Liver (tissue), 9 donors: Measurements from ENCODE around the gene MTIF3. TPM values are rescaled to one million over a fixed set of nuclear protein-coding genes. Genes with fewer than 3 reads are reported as not detected.

Source experiments
- DNase-seq: peaks from one replicate; pipeline ENCODE4 v3.0.0-alpha.2; 2017; ENCODE audit warnings: low spot score
- H3K27ac ChIP-seq, 2 donors: one replicate each; pipeline ENCODE4 v1.7.0; 2013; ENCODE audit warnings: inconsistent platforms in 2 of 2, low read length in 2 of 2, control low read depth in 1 of 2, low read depth in 1 of 2, mild to moderate bottlenecking in 1 of 2
- H3K27me3 ChIP-seq, 4 donors: one replicate each; pipeline versions ENCODE4 v1.6.1 to v1.7.0; 2013; ENCODE audit warnings: low read length in 3 of 4, inconsistent platforms in 1 of 4, mild to moderate bottlenecking in 1 of 4, moderate library complexity in 1 of 4; ENCODE audit not compliant: control insufficient read depth in 4 of 4, insufficient read depth in 4 of 4
- H3K36me3 ChIP-seq, 4 donors: one replicate each; pipeline versions ENCODE4 v1.6.1 to v1.7.0; 2013; ENCODE audit warnings: low read length in 3 of 4, mild to moderate bottlenecking in 3 of 4, low read depth in 1 of 4, moderate library complexity in 1 of 4; ENCODE audit not compliant: control insufficient read depth in 4 of 4, insufficient read depth in 3 of 4
- H3K4me1 ChIP-seq, 4 donors: one replicate each; pipeline versions ENCODE4 v1.6.1 to v1.7.0; 2013; ENCODE audit warnings: low read length in 3 of 4, mild to moderate bottlenecking in 3 of 4, moderate library complexity in 1 of 4; ENCODE audit not compliant: control insufficient read depth in 4 of 4, insufficient read depth in 4 of 4
- H3K4me3 ChIP-seq, 3 donors: one replicate each; pipeline versions ENCODE4 v1.6.1 to v1.7.0; 2013; ENCODE audit warnings: low read length in 3 of 3, control low read depth in 1 of 3, low read depth in 1 of 3, mild to moderate bottlenecking in 1 of 3
- H3K9ac ChIP-seq, 2 donors: one replicate each; pipeline ENCODE4 v1.7.0; 2013; ENCODE audit warnings: low read length in 2 of 2, mild to moderate bottlenecking in 2 of 2, moderate library complexity in 2 of 2, control low read depth in 1 of 2, low read depth in 1 of 2
- H3K9me3 ChIP-seq, 4 donors: one replicate each; pipeline versions ENCODE4 v1.6.1 to v1.7.0; 2013; ENCODE audit warnings: low read length in 3 of 4; ENCODE audit not compliant: control insufficient read depth in 4 of 4
- EGR1 ChIP-seq, 2 donors: IDR thresholded peaks; 2 replicates each; pipeline ENCODE4 v1.6.1; 2016 to 2018; ENCODE audit warnings: antibody characterized with exemption in 2 of 2, low read depth in 2 of 2
- FOXA1 ChIP-seq: IDR thresholded peaks from 2 replicates; pipeline ENCODE4 v1.6.1; 2016; ENCODE audit warnings: antibody characterized with exemption
- FOXA2 ChIP-seq: IDR thresholded peaks from 2 replicates; pipeline ENCODE4 v1.6.1; 2016; ENCODE audit warnings: antibody characterized with exemption
- GABPA ChIP-seq, 2 donors: IDR thresholded peaks in 1 of 2; conservative IDR thresholded peaks in 1 of 2; 2 replicates each; pipeline ENCODE4 v1.6.1; 2016; ENCODE audit warnings: antibody characterized with exemption in 2 of 2, mild to moderate bottlenecking in 1 of 2, moderate library complexity in 1 of 2
- HNF4A ChIP-seq, 2 donors: conservative IDR thresholded peaks; 2 replicates each; pipeline ENCODE4 v1.6.1; 2016; ENCODE audit warnings: antibody characterized with exemption in 2 of 2, mild to moderate bottlenecking in 2 of 2
- HNF4G ChIP-seq: IDR thresholded peaks from 2 replicates; pipeline ENCODE4 v1.6.1; 2016; ENCODE audit warnings: antibody characterized with exemption
- JUND ChIP-seq, 2 donors: IDR thresholded peaks; 2 replicates each; pipeline ENCODE4 v1.6.1; 2016; ENCODE audit warnings: antibody characterized with exemption in 2 of 2
- NR2F2 ChIP-seq: IDR thresholded peaks from 2 replicates; pipeline ENCODE4 v1.6.1; 2016; ENCODE audit warnings: antibody characterized with exemption
- RAD21 ChIP-seq, 2 donors: IDR thresholded peaks; 2 replicates each; pipeline ENCODE4 v1.6.1; 2016; ENCODE audit warnings: antibody characterized with exemption in 2 of 2, mild to moderate bottlenecking in 2 of 2
- RXRA ChIP-seq, 2 donors: IDR thresholded peaks; 2 replicates each; pipeline ENCODE4 v1.6.1; 2017 to 2018; ENCODE audit warnings: antibody characterized with exemption in 2 of 2, mild to moderate bottlenecking in 1 of 2
- SP1 ChIP-seq: IDR thresholded peaks from 2 replicates; pipeline ENCODE4 v1.6.1; 2018; ENCODE audit warnings: antibody characterized with exemption, mild to moderate bottlenecking
- TAF1 ChIP-seq: conservative IDR thresholded peaks from 2 replicates; pipeline ENCODE4 v1.6.1; 2016; ENCODE audit warnings: antibody characterized with exemption, mild to moderate bottlenecking
- YY1 ChIP-seq: IDR thresholded peaks from 2 replicates; pipeline ENCODE4 v1.6.1; 2016; ENCODE audit warnings: antibody characterized with exemption, mild to moderate bottlenecking
- WGBS: extraction: QIAGEN DNeasy Blood & Tissue Kit; methylation state at CpG from one replicate; pipeline ENCODE4 v1.1.7; 2013; 5-methylcytosine and 5-hydroxymethylcytosine counted together
- polyA plus RNA-seq, 2 donors: library from polyadenylated mRNA; stranded (reverse) in 1 of 2; unstranded in 1 of 2; fragments of 200-250 nt in 1 of 2; fragments of >200 nt in 1 of 2; fragmentation: Nextera tagmentation in 1 of 2; extraction: Ambion mirVana in 1 of 2; gene quantifications; one replicate each; pipeline versions ENCODE4 v1.2.1 to v1.2.3, GENCODE V29; 2013 to 2015
- total RNA-seq, 2 donors: library from RNA; depleted of rRNA; stranded (reverse); fragments of >200 nt; gene quantifications; one replicate each; pipeline ENCODE4 v1.2.3, GENCODE V29; 2014
- TF ChIP-seq, protein P1 (sequence below): IDR thresholded peaks from 2 replicates; pipeline ENCODE4 v1.6.1; 2016; ENCODE audit warnings: antibody characterized with exemption
- TF ChIP-seq, protein P2 (sequence below): IDR thresholded peaks from 2 replicates; pipeline ENCODE4 v1.6.1; 2016; ENCODE audit warnings: antibody characterized with exemption
- TF ChIP-seq, protein P3 (sequence below): IDR thresholded peaks from 2 replicates; pipeline ENCODE4 v1.6.1; 2016; ENCODE audit warnings: antibody characterized with exemption, mild to moderate bottlenecking
- TF ChIP-seq, protein P4 (sequence below): IDR thresholded peaks from 2 replicates; pipeline ENCODE4 v1.6.1; 2016; ENCODE audit warnings: antibody characterized with exemption
- TF ChIP-seq, protein P5 (sequence below): fragments of 150-350 bp; IDR thresholded peaks from 2 replicates; pipeline ENCODE4 v1.5.1; 2017; ENCODE audit warnings: improper control_type of control experiment, low read depth, low read length; ENCODE audit not compliant: missing input control
- donor health status: healthy.
- donor health status: healthy.
- donor health status: healthy.
- donor health status: healthy.
- donor health status: healthy.

MTIF3 gene
- total and polyA plus RNA-seq, 4 donors: 28.0 to 62.1 (median 32.8) TPM

DNA sequence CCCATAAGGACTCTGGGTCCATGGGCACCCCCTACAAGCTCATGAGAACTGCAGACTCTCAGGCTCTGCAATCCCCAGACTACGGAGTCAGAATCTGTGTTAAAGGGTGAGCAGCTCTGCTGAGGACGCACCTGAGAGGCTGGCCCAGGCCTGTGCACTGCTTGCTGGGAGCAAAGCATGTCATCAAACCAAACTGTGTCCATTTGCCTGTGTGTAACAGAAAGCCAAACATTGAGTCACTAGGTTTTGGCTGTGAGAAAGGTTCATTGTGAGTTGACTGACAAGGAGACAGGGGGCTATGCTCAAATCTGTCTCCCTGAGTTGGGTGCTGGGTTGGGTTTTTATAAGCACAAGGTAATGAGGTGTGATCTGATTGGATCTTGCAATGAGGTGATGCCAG, 22.1 kb upstream of the MTIF3 start (continued):
- TF ChIP-seq, protein P1, sequence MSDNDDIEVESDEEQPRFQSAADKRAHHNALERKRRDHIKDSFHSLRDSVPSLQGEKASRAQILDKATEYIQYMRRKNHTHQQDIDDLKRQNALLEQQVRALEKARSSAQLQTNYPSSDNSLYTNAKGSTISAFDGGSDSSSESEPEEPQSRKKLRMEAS: no peak

DNA sequence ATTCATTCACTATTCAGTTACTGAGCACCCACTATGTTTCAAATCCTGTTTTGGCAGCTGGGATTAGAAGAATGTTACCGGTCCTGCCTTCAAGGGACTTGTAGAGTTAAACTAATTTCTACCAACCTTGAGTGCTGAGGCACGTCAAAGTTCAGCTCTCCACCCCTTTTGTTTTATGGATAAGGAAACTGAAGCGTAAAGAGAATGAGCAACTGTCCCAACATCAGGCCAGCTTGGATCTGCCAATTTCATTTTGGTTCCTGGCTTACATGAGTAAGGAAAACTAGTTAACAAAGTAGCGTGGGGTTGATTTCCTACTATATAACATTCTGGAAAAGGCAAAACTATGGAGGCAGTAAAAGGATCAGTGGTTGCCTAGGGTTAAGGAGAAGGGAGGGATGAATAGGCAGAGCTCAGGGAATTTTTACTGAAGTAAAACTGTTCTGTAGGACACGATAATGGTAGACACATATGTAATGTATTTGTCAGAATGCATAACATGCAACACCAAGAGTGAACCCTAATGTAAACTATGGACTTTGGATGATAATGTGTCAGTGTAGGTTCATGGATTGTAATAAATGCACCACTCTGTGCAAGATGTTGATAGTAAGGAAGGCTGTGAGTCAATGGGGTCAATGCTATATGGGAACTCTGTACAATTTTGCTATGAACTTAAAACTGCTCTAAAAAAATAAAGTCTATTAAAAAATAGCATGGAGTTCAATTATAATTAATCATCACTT, 19.9 kb upstream of the MTIF3 start:
- H3K4me1 ChIP-seq: no peaks in the 10 kb centered on the region
- TF ChIP-seq RAD21 (IDR thresholded peaks at IDR 0.05) (no peak), TAF1 (no peak), NR2F2 (no peak), FOXA2 (no peak), SP1 (no peak), GABPA (IDR thresholded peaks at IDR 0.05 in 1 of 2, conservative IDR thresholded peaks at IDR 0.05 in 1 of 2) (no peak), JUND (IDR thresholded peaks at IDR 0.05) (no peak), YY1 (no peak), RXRA (IDR thresholded peaks at IDR 0.05) (no peak), HNF4G (no peak), FOXA1 (no peak), HNF4A (conservative IDR thresholded peaks at IDR 0.05) (no peak), EGR1 (IDR thresholded peaks at IDR 0.05; ENCODE audit: low read depth in 2 of 2) (no peak)
- TF ChIP-seq, protein P2, sequence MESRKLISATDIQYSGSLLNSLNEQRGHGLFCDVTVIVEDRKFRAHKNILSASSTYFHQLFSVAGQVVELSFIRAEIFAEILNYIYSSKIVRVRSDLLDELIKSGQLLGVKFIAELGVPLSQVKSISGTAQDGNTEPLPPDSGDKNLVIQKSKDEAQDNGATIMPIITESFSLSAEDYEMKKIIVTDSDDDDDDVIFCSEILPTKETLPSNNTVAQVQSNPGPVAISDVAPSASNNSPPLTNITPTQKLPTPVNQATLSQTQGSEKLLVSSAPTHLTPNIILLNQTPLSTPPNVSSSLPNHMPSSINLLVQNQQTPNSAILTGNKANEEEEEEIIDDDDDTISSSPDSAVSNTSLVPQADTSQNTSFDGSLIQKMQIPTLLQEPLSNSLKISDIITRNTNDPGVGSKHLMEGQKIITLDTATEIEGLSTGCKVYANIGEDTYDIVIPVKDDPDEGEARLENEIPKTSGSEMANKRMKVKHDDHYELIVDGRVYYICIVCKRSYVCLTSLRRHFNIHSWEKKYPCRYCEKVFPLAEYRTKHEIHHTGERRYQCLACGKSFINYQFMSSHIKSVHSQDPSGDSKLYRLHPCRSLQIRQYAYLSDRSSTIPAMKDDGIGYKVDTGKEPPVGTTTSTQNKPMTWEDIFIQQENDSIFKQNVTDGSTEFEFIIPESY: no peak
- TF ChIP-seq, protein P3, sequence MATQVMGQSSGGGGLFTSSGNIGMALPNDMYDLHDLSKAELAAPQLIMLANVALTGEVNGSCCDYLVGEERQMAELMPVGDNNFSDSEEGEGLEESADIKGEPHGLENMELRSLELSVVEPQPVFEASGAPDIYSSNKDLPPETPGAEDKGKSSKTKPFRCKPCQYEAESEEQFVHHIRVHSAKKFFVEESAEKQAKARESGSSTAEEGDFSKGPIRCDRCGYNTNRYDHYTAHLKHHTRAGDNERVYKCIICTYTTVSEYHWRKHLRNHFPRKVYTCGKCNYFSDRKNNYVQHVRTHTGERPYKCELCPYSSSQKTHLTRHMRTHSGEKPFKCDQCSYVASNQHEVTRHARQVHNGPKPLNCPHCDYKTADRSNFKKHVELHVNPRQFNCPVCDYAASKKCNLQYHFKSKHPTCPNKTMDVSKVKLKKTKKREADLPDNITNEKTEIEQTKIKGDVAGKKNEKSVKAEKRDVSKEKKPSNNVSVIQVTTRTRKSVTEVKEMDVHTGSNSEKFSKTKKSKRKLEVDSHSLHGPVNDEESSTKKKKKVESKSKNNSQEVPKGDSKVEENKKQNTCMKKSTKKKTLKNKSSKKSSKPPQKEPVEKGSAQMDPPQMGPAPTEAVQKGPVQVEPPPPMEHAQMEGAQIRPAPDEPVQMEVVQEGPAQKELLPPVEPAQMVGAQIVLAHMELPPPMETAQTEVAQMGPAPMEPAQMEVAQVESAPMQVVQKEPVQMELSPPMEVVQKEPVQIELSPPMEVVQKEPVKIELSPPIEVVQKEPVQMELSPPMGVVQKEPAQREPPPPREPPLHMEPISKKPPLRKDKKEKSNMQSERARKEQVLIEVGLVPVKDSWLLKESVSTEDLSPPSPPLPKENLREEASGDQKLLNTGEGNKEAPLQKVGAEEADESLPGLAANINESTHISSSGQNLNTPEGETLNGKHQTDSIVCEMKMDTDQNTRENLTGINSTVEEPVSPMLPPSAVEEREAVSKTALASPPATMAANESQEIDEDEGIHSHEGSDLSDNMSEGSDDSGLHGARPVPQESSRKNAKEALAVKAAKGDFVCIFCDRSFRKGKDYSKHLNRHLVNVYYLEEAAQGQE: no peak
- TF ChIP-seq, protein P4, sequence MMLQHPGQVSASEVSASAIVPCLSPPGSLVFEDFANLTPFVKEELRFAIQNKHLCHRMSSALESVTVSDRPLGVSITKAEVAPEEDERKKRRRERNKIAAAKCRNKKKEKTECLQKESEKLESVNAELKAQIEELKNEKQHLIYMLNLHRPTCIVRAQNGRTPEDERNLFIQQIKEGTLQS: no peak
- TF ChIP-seq, protein P1: no peak
- TF ChIP-seq, protein P5, sequence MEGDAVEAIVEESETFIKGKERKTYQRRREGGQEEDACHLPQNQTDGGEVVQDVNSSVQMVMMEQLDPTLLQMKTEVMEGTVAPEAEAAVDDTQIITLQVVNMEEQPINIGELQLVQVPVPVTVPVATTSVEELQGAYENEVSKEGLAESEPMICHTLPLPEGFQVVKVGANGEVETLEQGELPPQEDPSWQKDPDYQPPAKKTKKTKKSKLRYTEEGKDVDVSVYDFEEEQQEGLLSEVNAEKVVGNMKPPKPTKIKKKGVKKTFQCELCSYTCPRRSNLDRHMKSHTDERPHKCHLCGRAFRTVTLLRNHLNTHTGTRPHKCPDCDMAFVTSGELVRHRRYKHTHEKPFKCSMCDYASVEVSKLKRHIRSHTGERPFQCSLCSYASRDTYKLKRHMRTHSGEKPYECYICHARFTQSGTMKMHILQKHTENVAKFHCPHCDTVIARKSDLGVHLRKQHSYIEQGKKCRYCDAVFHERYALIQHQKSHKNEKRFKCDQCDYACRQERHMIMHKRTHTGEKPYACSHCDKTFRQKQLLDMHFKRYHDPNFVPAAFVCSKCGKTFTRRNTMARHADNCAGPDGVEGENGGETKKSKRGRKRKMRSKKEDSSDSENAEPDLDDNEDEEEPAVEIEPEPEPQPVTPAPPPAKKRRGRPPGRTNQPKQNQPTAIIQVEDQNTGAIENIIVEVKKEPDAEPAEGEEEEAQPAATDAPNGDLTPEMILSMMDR: no peak
- H3K36me3 ChIP-seq: no peaks in the 10 kb centered on the region
- DNase-seq: no peak
- no peak overlapping the region for H3K4me3 ChIP-seq
- H3K9ac ChIP-seq: no peak overlapping the region
- no peak overlapping the region for H3K27ac ChIP-seq
- no peaks in the 10 kb centered on the region for H3K9me3 ChIP-seq
- no peaks in the 10 kb centered on the region for H3K27me3 ChIP-seq
- WGBS: 84% methylated on average over 5 of the region's 5 CpGs
